Osteoblast (primary cell): ENCODE data around the gene NGEF. TPM values are rescaled to one million over a fixed set of nuclear protein-coding genes. Genes with fewer than 3 reads are reported as not detected.

Experiments used
- DNase-seq: peaks from one replicate; pipeline ENCODE4 v3.0.0; 2011; ENCODE audit warnings: low spot score, mixed read lengths; ENCODE audit not compliant: insufficient read length; ENCODE audit errors: missing footprints
- H2AFZ ChIP-seq: 2 replicates; pipeline ENCODE4 v1.6.0; 2011; ENCODE audit warnings: mild to moderate bottlenecking, low read length
- H3K27ac ChIP-seq: 2 replicates; pipeline ENCODE4 v1.5.1; 2011; ENCODE audit warnings: mild to moderate bottlenecking, low read depth, low read length, moderate library complexity
- H3K27me3 ChIP-seq: 2 replicates; pipeline ENCODE4 v1.6.0; 2012; ENCODE audit warnings: mild to moderate bottlenecking, control low read depth, inconsistent platforms, low read length, moderate library complexity; ENCODE audit not compliant: insufficient read depth
- H3K36me3 ChIP-seq: 2 replicates; pipeline ENCODE4 v1.5.1; 2011; ENCODE audit warnings: mild to moderate bottlenecking, low read length, control low read depth, moderate library complexity; ENCODE audit not compliant: insufficient read depth
- H3K4me1 ChIP-seq: 2 replicates; pipeline ENCODE4 v1.5.1; 2011; ENCODE audit warnings: mild to moderate bottlenecking, low read length, control low read depth, moderate library complexity; ENCODE audit not compliant: insufficient read depth
- H3K4me2 ChIP-seq: 2 replicates; pipeline ENCODE4 v1.6.0; 2011; ENCODE audit warnings: mild to moderate bottlenecking, low read length; ENCODE audit not compliant: insufficient read depth
- H3K4me3 ChIP-seq: fragments of 200-600 bp; sonication (generic); 3 replicates; pipeline ENCODE4 v1.5.1; 2012; ENCODE audit warnings: mild to moderate bottlenecking, low read length, inconsistent platforms; ENCODE audit not compliant: insufficient read depth
- H3K79me2 ChIP-seq: 2 replicates; pipeline ENCODE4 v1.6.0; 2012; ENCODE audit warnings: mild to moderate bottlenecking, low read length, control low read depth, inconsistent platforms; ENCODE audit not compliant: insufficient read depth
- H3K9me3 ChIP-seq: 2 replicates; pipeline ENCODE4 v1.5.1; 2011; ENCODE audit warnings: low read depth, low read length, control low read depth
- H4K20me1 ChIP-seq: 2 replicates; pipeline ENCODE4 v1.6.0; 2012; ENCODE audit warnings: mild to moderate bottlenecking, low read length, control low read depth; ENCODE audit not compliant: insufficient read depth
- CTCF ChIP-seq: IDR thresholded peaks from 2 replicates; pipeline ENCODE4 v1.5.1; 2011; ENCODE audit warnings: mild to moderate bottlenecking, low read depth, low read length, moderate library complexity; ENCODE audit errors: extremely low read depth
- total RNA-seq: library from RNA; depleted of rRNA; stranded (reverse); fragments of >200 nt; gene quantifications from 2 replicates; pipeline ENCODE4 v1.2.3, GENCODE V29; 2012

NGEF gene
- total RNA-seq, 1 donor = not detected

GRCh38 chr2:232901736-232902578 lies 111.1 kb downstream of the NGEF start:
- Histone ChIP-seq H3K36me3 (no peaks in the 10 kb centered on the region), H3K9me3 (no peaks in the 10 kb centered on the region), H3K27me3 (no peaks in the 10 kb centered on the region), H3K27ac (peak overlapping the region; percentile 72), H3K4me1 (peaks cover 14% of the 10 kb centered on the region), H4K20me1 (no peaks in the 10 kb centered on the region), H3K4me3 (peak overlapping the region; percentile 26), H2AFZ (peak overlapping the region; percentile 94), H3K4me2 (peak overlapping the region; percentile 60), H3K79me2 (no peaks in the 10 kb centered on the region)
- peak; percentile 100 for DNase-seq
- TF ChIP-seq CTCF = no peak

- Histone ChIP-seq H3K36me3 (no peaks in the 10 kb centered on the region), H3K4me1 (peaks cover 14% of the 10 kb centered on the region), H3K4me2 (peak overlapping the region; percentile 60), H3K79me2 (no peaks in the 10 kb centered on the region), H3K27me3 (no peaks in the 10 kb centered on the region), H3K4me3 (no peak overlapping the region), H2AFZ (peak overlapping the region; percentile 94), H4K20me1 (no peaks in the 10 kb centered on the region), H3K27ac (peak overlapping the region; percentile 72), H3K9me3 (no peaks in the 10 kb centered on the region)
- peak; percentile 58 for DNase-seq
- TF ChIP-seq CTCF = no peak
These were observed 112.0 kb downstream of the NGEF start for GRCh38 chr2:232900811-232901735.

GRCh38 chr2:232898592-232899543 lies 114.2 kb downstream of the NGEF start:
- H3K36me3 ChIP-seq = no peaks in the 10 kb centered on the region
- peaks cover 14% of the 10 kb centered on the region for H3K4me1 ChIP-seq
- no peaks in the 10 kb centered on the region for H3K79me2 ChIP-seq
- no peaks in the 10 kb centered on the region for H3K27me3 ChIP-seq
- H3K4me2 ChIP-seq = no peak overlapping the region
- H2AFZ ChIP-seq = no peak overlapping the region
- H4K20me1 ChIP-seq = no peaks in the 10 kb centered on the region
- TF ChIP-seq CTCF = no peak
- no peak overlapping the region for H3K4me3 ChIP-seq
- no peak overlapping the region for H3K27ac ChIP-seq
- DNase-seq = peak; percentile 83
- no peaks in the 10 kb centered on the region for H3K9me3 ChIP-seq
